Kidney (tissue), 14 donors: Measurements from ENCODE around the gene STAB1. TPM values are rescaled to one million over a fixed set of nuclear protein-coding genes. Genes with fewer than 3 reads are reported as not detected.

Source experiments
- DNase-seq, 5 donors: peaks; one replicate each; pipeline ENCODE4 v3.0.0-alpha.2; 2013 to 2020
- FAIRE-seq: peaks from 2 replicates; lab custom pipeline; 2012; peaks lifted over from hg19 to GRCh38; lab: Jason Lieb, UNC
- H3K27ac ChIP-seq, 2 donors: one replicate each; pipeline ENCODE4 v1.7.0; 2013; ENCODE audit warnings: low read depth in 2 of 2, low read length in 2 of 2, inconsistent platforms in 1 of 2
- H3K27me3 ChIP-seq: one replicate; pipeline ENCODE4 v1.7.1; 2013; ENCODE audit warnings: low read length, inconsistent platforms; ENCODE audit not compliant: control insufficient read depth, insufficient read depth
- H3K36me3 ChIP-seq, 3 donors: one replicate each; pipeline versions ENCODE4 v1.7.0 to v1.7.1; 2013; ENCODE audit warnings: low read length in 3 of 3, control low read depth in 1 of 3, inconsistent platforms in 1 of 3; ENCODE audit not compliant: insufficient read depth in 3 of 3, control insufficient read depth in 2 of 3
- H3K4me1 ChIP-seq, 3 donors: one replicate each; pipeline versions ENCODE4 v1.7.0 to v1.7.1; 2013; ENCODE audit warnings: low read length in 3 of 3, inconsistent platforms in 1 of 3, low read depth in 1 of 3; ENCODE audit not compliant: control insufficient read depth in 2 of 3, insufficient read depth in 2 of 3
- H3K4me3 ChIP-seq, 3 donors: one replicate each; pipeline versions ENCODE4 v1.7.0 to v1.8.1; 2013; ENCODE audit warnings: low read length in 3 of 3, control low read depth in 1 of 3, inconsistent platforms in 1 of 3
- H3K9ac ChIP-seq, 3 donors: one replicate each; pipeline versions ENCODE4 v1.7.0 to v1.7.1; 2013; ENCODE audit warnings: low read length in 3 of 3, control low read depth in 1 of 3, inconsistent platforms in 1 of 3
- H3K9me3 ChIP-seq, 3 donors: one replicate each; pipeline versions ENCODE4 v1.7.0 to v1.7.1; 2013; ENCODE audit warnings: low read length in 3 of 3, control low read depth in 1 of 3, inconsistent platforms in 1 of 3; ENCODE audit not compliant: control insufficient read depth in 2 of 3, insufficient read depth in 1 of 3
- intact Hi-C: fragments of 100-400 bp; cut with DNase I; formaldehyde crosslinking; loops from one replicate; pipeline ENCODE4 v1.11.1; 2022
- polyA plus RNA-seq: library from polyadenylated mRNA; stranded (reverse); fragments of 350-450 nt; fragmentation: Illumina TruSeq; extraction: RNeasy Lipid Tissue Mini Kit (QIAGEN cat#74804); gene quantifications from one replicate; pipeline ENCODE4 v1.2.3, GENCODE V29; 2014; ENCODE audit warnings: low read depth, low replicate concordance; ENCODE audit not compliant: insufficient read depth
- total RNA-seq: library from RNA; stranded (reverse); fragmentation: NEBNext Ultra II Directional; extraction: Animal tissue kit (Norgen Biotek cat#: 25700); gene quantifications from one replicate; pipeline ENCODE4 v1.2.1, GENCODE V29; 2021
- TF ChIP-seq, protein P1 (sequence below): IDR thresholded peaks from 3 replicates; pipeline ENCODE4 v1.5.1; 2012; ENCODE audit warnings: mild to moderate bottlenecking, moderate library complexity, borderline replicate concordance; ENCODE audit not compliant: insufficient read depth; ENCODE audit errors: extremely low read depth
- donor health status: control.
- donor health status: control.
- donor health status: control.
- donor health status: control.
- donor health status: control.
- donor health status: DM: yes; HTN: yes; CAD: no.
- donor health status: Normal renal cell carcinoma (clear cell type).

Gene STAB1
- total and polyA plus RNA-seq, 2 donors from 2014 or later, result 98.4 to 379 TPM

DNA sequence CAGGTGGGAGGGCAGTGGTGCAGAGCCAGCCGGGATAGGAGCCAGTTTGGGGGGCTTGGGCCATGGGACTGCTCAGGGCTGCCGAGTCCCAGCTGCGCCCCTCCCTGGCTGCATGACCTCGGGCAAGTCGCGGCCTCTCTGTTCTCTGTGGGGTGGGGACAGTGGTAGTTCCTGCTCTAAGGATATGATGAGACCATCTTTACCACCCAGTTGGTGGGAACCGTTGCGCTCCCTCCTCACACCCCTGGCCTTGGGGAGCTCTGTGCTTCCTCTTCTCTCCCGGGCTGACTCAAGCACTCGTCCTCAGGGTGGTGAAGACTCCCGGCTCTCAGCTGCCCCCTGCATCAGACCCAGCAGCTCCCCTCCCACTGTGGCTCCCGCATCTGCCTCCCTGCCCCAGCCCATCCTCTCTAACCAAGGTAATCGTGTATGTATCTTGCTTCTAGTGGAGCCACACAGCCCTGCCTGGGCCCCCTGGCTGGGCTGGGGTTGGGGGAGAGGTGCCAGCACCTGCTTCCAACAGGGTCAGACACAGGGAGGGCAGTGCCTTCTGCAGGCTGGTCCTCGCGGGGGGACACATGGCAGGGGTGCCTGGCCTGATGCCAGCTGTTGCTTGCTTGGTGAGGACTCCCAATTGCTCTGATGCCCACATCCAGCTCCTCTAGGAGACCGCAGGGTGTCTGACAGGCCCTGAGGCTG is 15.1 kb upstream of the STAB1 start:
- intact Hi-C loops, result no loop called here
- H3K27ac ChIP-seq, result no peak overlapping the region
- no peaks in the 10 kb centered on the region for H3K9me3 ChIP-seq
- no peak overlapping the region for H3K4me3 ChIP-seq
- FAIRE-seq, result no peak
- no peaks in the 10 kb centered on the region for H3K4me1 ChIP-seq
- H3K9ac ChIP-seq, result no peak overlapping the region
- peaks cover 11 to 72% (median 39%) of the 10 kb centered on the region in 3 donors for H3K36me3 ChIP-seq
- TF ChIP-seq, protein P1, sequence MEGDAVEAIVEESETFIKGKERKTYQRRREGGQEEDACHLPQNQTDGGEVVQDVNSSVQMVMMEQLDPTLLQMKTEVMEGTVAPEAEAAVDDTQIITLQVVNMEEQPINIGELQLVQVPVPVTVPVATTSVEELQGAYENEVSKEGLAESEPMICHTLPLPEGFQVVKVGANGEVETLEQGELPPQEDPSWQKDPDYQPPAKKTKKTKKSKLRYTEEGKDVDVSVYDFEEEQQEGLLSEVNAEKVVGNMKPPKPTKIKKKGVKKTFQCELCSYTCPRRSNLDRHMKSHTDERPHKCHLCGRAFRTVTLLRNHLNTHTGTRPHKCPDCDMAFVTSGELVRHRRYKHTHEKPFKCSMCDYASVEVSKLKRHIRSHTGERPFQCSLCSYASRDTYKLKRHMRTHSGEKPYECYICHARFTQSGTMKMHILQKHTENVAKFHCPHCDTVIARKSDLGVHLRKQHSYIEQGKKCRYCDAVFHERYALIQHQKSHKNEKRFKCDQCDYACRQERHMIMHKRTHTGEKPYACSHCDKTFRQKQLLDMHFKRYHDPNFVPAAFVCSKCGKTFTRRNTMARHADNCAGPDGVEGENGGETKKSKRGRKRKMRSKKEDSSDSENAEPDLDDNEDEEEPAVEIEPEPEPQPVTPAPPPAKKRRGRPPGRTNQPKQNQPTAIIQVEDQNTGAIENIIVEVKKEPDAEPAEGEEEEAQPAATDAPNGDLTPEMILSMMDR, result no peak
- no peaks in the 10 kb centered on the region for H3K27me3 ChIP-seq
- peak in 1 of 5 donors; percentile 63 for DNase-seq

DNA sequence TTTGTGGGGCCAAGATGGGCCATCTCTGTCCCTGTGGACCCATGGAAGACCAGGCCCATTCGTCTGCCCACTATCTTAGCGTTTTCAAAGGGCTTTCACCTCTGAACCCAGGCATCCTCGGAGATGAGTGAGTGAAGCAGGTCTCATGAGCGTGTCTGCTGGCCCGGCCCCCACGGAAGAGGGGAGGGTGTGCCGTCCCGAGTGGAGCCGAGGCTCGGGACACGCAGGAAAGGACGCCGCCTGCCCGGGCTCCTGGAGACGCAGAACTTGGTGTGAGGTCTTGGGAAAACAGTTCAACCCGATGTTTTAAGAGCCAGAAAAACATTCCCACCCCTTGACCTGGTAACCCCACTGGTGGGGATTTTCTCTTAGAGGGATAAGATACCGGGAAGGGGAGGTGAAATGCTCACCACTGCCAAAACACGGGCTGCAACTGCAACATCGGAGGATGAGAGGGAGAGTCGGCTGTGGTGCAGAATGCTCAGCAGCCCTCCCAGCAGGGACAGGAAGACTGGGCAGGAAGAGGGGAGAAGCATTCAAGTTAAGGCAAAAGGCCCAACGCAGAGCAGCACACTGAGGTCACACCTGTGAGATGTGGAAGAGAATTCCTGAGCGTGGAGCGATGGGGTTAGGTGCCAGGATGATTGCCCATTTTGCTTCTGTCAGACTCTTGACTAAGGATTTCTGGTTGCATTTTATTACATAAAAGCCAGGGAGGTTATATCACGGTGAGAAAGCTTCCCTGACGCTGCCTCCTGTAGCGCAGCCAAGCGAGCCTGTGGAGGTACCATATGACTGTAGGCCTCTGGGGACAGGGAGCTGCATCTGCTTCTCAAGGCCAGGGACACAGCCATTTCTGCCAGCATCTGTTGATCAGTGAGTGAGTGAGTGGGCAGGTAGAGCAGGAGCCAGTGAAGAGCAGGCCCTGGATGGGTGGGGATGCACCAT is 14.1 kb upstream of the STAB1 start:
- no peak for FAIRE-seq
- H3K9ac ChIP-seq, result no peak overlapping the region
- peaks cover 11 to 65% (median 36%) of the 10 kb centered on the region in 3 donors for H3K36me3 ChIP-seq
- no peak for DNase-seq
- H3K9me3 ChIP-seq, result no peaks in the 10 kb centered on the region
- H3K4me1 ChIP-seq, result no peaks in the 10 kb centered on the region
- no peak overlapping the region for H3K27ac ChIP-seq
- TF ChIP-seq, protein P1, result no peak
- H3K27me3 ChIP-seq, result no peaks in the 10 kb centered on the region
- intact Hi-C loops, result no loop called here
- no peak overlapping the region for H3K4me3 ChIP-seq

GRCh38 chr3:52481819-52482521 is 13.2 kb upstream of the STAB1 start:
- H3K36me3 ChIP-seq, result peaks cover 8 to 64% (median 31%) of the 10 kb centered on the region in 3 donors
- no peak overlapping the region for H3K9ac ChIP-seq
- H3K4me3 ChIP-seq, result no peak overlapping the region
- H3K27me3 ChIP-seq, result no peaks in the 10 kb centered on the region
- no peaks in the 10 kb centered on the region for H3K4me1 ChIP-seq
- TF ChIP-seq, protein P1, result peak; percentile 20
- DNase-seq, result peak in 2 of 5 donors; percentile 27 to 68
- H3K9me3 ChIP-seq, result no peaks in the 10 kb centered on the region
- no peak for FAIRE-seq
- intact Hi-C loops, result no loop called here
- no peak overlapping the region for H3K27ac ChIP-seq
